ENCODE results near the gene MYORG.

MYORG gene

DNA sequence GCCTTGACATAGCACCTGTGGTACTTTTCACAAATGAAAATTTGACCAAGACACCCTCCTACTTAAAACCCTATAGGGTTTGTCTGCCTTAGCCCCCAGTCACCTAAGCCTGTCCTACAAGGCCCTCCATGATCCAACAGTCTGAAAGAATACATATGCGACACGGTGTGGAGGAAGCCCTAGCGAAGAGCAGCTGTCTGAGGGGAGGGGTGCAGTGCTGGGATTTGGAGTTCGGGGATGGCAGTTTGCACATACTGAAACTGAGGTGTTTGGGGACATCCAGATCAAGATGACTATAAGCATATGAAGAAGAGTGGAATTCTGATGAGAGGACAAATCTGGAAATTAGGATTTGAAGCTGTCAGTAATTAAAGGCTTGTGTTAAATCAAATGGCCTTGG lies 7.2 kb upstream of the MYORG start:
- no peak overlapping the region for H3K4me2 ChIP-seq (ENCODE audit: low read length)

GRCh38 chr9:34382879-34383278 lies 6.2 kb upstream of the MYORG start:
- peaks cover 7% of the 10 kb centered on the region for H3K27me3 ChIP-seq (ENCODE audit: low read depth, low read length)
- no peak overlapping the region for H3K27ac ChIP-seq (ENCODE audit: low read length)
- no peaks in the 10 kb centered on the region for H3K9me3 ChIP-seq (ENCODE audit: insufficient read depth, low read length)
- no peak overlapping the region for H3K4me3 ChIP-seq (ENCODE audit: low read length)
- no peak overlapping the region for H2AFZ ChIP-seq (ENCODE audit: low read depth, low read length)
- no peaks in the 10 kb centered on the region for H4K20me1 ChIP-seq (ENCODE audit: insufficient read depth, low read length)
- no peaks in the 10 kb centered on the region for H3K79me2 ChIP-seq (ENCODE audit: low read length)
- TF ChIP-seq EZH2phosphoT487 (IDR thresholded peaks at IDR 0.05; ENCODE audit: low read depth) = no peak
- TF ChIP-seq, protein P1, sequence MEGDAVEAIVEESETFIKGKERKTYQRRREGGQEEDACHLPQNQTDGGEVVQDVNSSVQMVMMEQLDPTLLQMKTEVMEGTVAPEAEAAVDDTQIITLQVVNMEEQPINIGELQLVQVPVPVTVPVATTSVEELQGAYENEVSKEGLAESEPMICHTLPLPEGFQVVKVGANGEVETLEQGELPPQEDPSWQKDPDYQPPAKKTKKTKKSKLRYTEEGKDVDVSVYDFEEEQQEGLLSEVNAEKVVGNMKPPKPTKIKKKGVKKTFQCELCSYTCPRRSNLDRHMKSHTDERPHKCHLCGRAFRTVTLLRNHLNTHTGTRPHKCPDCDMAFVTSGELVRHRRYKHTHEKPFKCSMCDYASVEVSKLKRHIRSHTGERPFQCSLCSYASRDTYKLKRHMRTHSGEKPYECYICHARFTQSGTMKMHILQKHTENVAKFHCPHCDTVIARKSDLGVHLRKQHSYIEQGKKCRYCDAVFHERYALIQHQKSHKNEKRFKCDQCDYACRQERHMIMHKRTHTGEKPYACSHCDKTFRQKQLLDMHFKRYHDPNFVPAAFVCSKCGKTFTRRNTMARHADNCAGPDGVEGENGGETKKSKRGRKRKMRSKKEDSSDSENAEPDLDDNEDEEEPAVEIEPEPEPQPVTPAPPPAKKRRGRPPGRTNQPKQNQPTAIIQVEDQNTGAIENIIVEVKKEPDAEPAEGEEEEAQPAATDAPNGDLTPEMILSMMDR (IDR thresholded peaks at IDR 0.05; ENCODE audit: low read depth, low read length) = no peak
- H3K4me2 ChIP-seq (ENCODE audit: low read length) = no peak overlapping the region
- peaks cover 13% of the 10 kb centered on the region for H3K4me1 ChIP-seq (ENCODE audit: low read length)
- no peaks in the 10 kb centered on the region for H3K36me3 ChIP-seq (replicated peaks; ENCODE audit: low read depth, low read length)
- H3K9ac ChIP-seq (ENCODE audit: low read length) = no peak overlapping the region

More for the DNA sequence above, 7.2 kb upstream of the MYORG start:
- Histone ChIP-seq H2AFZ (ENCODE audit: low read depth, low read length) (no peak overlapping the region), H3K79me2 (ENCODE audit: low read length) (no peaks in the 10 kb centered on the region), H4K20me1 (ENCODE audit: insufficient read depth, low read length) (no peaks in the 10 kb centered on the region), H3K4me3 (ENCODE audit: low read length) (no peak overlapping the region), H3K36me3 (replicated peaks; ENCODE audit: low read depth, low read length) (no peaks in the 10 kb centered on the region), H3K27ac (ENCODE audit: low read length) (no peak overlapping the region), H3K4me1 (ENCODE audit: low read length) (peaks cover 13% of the 10 kb centered on the region), H3K9me3 (ENCODE audit: insufficient read depth, low read length) (no peaks in the 10 kb centered on the region), H3K27me3 (ENCODE audit: low read depth, low read length) (peaks cover 7% of the 10 kb centered on the region), H3K9ac (ENCODE audit: low read length) (no peak overlapping the region)
- TF ChIP-seq, protein P1 (IDR thresholded peaks at IDR 0.05; ENCODE audit: low read depth, low read length) = no peak
- TF ChIP-seq EZH2phosphoT487 (IDR thresholded peaks at IDR 0.05; ENCODE audit: low read depth) = no peak

DNA sequence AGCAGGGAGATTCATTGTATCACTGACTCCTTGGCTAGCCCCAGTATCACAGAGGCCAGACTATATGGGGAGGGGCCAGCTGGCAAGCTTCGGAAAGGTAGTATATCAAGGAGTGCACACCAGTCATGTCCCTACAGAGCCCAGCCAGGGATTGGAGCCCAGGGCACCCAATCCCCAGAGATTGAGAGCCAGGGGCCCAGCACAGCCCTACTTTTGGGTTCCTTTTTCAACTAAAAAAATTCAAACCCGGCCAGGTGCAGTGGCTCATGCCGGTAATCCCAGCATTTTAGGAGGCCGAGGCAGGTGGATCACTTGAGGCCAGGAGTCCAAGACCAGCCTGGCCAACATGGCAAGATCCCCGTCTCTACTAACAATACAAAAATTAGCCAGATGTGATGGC lies 5.4 kb upstream of the MYORG start:
- Histone ChIP-seq H3K27me3 (ENCODE audit: low read depth, low read length) (peaks cover 7% of the 10 kb centered on the region), H3K79me2 (ENCODE audit: low read length) (no peaks in the 10 kb centered on the region), H3K4me1 (ENCODE audit: low read length) (peaks cover 13% of the 10 kb centered on the region), H3K4me2 (ENCODE audit: low read length) (no peak overlapping the region), H4K20me1 (ENCODE audit: insufficient read depth, low read length) (no peaks in the 10 kb centered on the region), H3K36me3 (replicated peaks; ENCODE audit: low read depth, low read length) (no peaks in the 10 kb centered on the region), H2AFZ (ENCODE audit: low read depth, low read length) (no peak overlapping the region), H3K9ac (ENCODE audit: low read length) (no peak overlapping the region), H3K27ac (ENCODE audit: low read length) (no peak overlapping the region), H3K9me3 (ENCODE audit: insufficient read depth, low read length) (no peaks in the 10 kb centered on the region), H3K4me3 (ENCODE audit: low read length) (no peak overlapping the region)
- TF ChIP-seq, protein P1 (IDR thresholded peaks at IDR 0.05; ENCODE audit: low read depth, low read length) = no peak
- no peak for TF ChIP-seq EZH2phosphoT487 (IDR thresholded peaks at IDR 0.05; ENCODE audit: low read depth)

DNA sequence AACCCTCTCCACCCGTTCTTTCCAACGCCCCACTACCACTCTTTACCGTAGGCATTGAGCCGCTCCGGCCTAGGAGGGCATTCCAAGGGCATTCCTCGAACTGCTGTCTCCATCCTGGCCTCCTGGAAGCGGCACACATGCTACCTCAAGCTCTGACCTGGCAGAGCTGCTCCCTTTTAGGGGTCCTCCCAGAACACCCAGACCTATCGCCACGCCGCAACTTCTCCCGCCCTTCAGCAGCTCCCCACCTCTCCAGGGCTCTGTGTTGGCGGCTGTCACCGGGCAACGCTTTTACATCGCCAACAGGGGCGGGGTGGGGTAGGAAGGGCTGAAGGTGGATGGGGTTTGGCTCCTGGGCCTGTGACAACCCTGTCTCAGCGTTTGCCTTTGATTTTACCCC lies 4.6 kb upstream of the MYORG start:
- Histone ChIP-seq H3K9ac (ENCODE audit: low read length) (peak overlapping the region; percentile 45; the same call in 1 of the 2 replicates), H4K20me1 (ENCODE audit: insufficient read depth, low read length) (no peaks in the 10 kb centered on the region), H3K9me3 (ENCODE audit: insufficient read depth, low read length) (no peaks in the 10 kb centered on the region), H3K4me1 (ENCODE audit: low read length) (peaks cover 13% of the 10 kb centered on the region), H3K27ac (ENCODE audit: low read length) (no peak overlapping the region), H3K4me3 (ENCODE audit: low read length) (peak overlapping the region; percentile 84), H3K79me2 (ENCODE audit: low read length) (no peaks in the 10 kb centered on the region), H3K27me3 (ENCODE audit: low read depth, low read length) (peaks cover 7% of the 10 kb centered on the region), H2AFZ (ENCODE audit: low read depth, low read length) (peak overlapping the region; percentile 67; the same call in 1 of the 2 replicates), H3K36me3 (replicated peaks; ENCODE audit: low read depth, low read length) (no peaks in the 10 kb centered on the region), H3K4me2 (ENCODE audit: low read length) (peak overlapping the region; percentile 76)
- no peak for TF ChIP-seq EZH2phosphoT487 (IDR thresholded peaks at IDR 0.05; ENCODE audit: low read depth)
- TF ChIP-seq, protein P1 (IDR thresholded peaks at IDR 0.05; ENCODE audit: low read depth, low read length) = no peak
